ENCODE measurements around the gene TRAF3. TPM values are rescaled to one million over a fixed set of nuclear protein-coding genes. Genes with fewer than 3 reads are reported as not detected.

The TRAF3 gene
- total RNA-seq, 1 donor from 2014 or later: 19.7 TPM

GRCh38 chr14:102829016-102829548, 51.8 kb downstream of the TRAF3 start:
- TF ChIP-seq CTCF (IDR thresholded peaks at IDR 0.05): no peak
- ATAC-seq (no peak), DNase-seq (no peak)
- no peak overlapping the region for H3K4me3 ChIP-seq
- no peaks in the 10 kb centered on the region for H3K27me3 ChIP-seq (ENCODE audit: low read depth)
- no peaks in the 10 kb centered on the region for H3K4me1 ChIP-seq
- no peak overlapping the region for H3K27ac ChIP-seq
- H3K9me3 ChIP-seq: no peaks in the 10 kb centered on the region
- H3K36me3 ChIP-seq: no peaks in the 10 kb centered on the region
- intact Hi-C loops (cut with DNase I): no loop called here

GRCh38 chr14:102830474-102831045, 53.3 kb downstream of the TRAF3 start:
- DNase-seq (no peak), ATAC-seq (no peak)
- no peaks in the 10 kb centered on the region for H3K9me3 ChIP-seq
- no peaks in the 10 kb centered on the region for H3K4me1 ChIP-seq
- H3K36me3 ChIP-seq: no peaks in the 10 kb centered on the region
- no peak overlapping the region for H3K4me3 ChIP-seq
- no peaks in the 10 kb centered on the region for H3K27me3 ChIP-seq (ENCODE audit: low read depth)
- no peak overlapping the region for H3K27ac ChIP-seq
- TF ChIP-seq CTCF (IDR thresholded peaks at IDR 0.05): no peak
- intact Hi-C loops (cut with DNase I): no loop called here

GRCh38 chr14:102831163-102831804, 54.0 kb downstream of the TRAF3 start:
- no peak for TF ChIP-seq CTCF (IDR thresholded peaks at IDR 0.05)
- Histone ChIP-seq H3K36me3 (no peaks in the 10 kb centered on the region), H3K9me3 (no peaks in the 10 kb centered on the region), H3K27ac (no peak overlapping the region), H3K27me3 (ENCODE audit: low read depth) (no peaks in the 10 kb centered on the region), H3K4me1 (no peaks in the 10 kb centered on the region), H3K4me3 (no peak overlapping the region)
- ATAC-seq (no peak), DNase-seq (no peak)
- intact Hi-C loops (cut with DNase I): no loop called here

GRCh38 chr14:102833341-102833740, 56.1 kb downstream of the TRAF3 start:
- TF ChIP-seq CTCF (IDR thresholded peaks at IDR 0.05): no peak
- no peak for ATAC-seq
- Histone ChIP-seq H3K9me3 (no peaks in the 10 kb centered on the region), H3K27me3 (ENCODE audit: low read depth) (no peaks in the 10 kb centered on the region), H3K36me3 (no peaks in the 10 kb centered on the region), H3K4me3 (no peak overlapping the region), H3K4me1 (no peaks in the 10 kb centered on the region), H3K27ac (no peak overlapping the region)
- intact Hi-C loops (cut with DNase I): no loop called here
- no peak for DNase-seq

- ATAC-seq (no peak), DNase-seq (no peak)
- no peak for TF ChIP-seq CTCF (IDR thresholded peaks at IDR 0.05)
- no peak overlapping the region for H3K27ac ChIP-seq
- H3K27me3 ChIP-seq (ENCODE audit: low read depth): no peaks in the 10 kb centered on the region
- intact Hi-C loops (cut with DNase I): no loop called here
- no peak overlapping the region for H3K4me3 ChIP-seq
- H3K9me3 ChIP-seq: no peaks in the 10 kb centered on the region
- no peaks in the 10 kb centered on the region for H3K4me1 ChIP-seq
- no peaks in the 10 kb centered on the region for H3K36me3 ChIP-seq
Observed at GRCh38 chr14:102833991-102834390, 56.7 kb downstream of the TRAF3 start.

Data from lower lobe of right lung (tissue), 2 donors.